KOPT-K1 (cell line): ENCODE results near the gene BEST2.

Source experiments
- H3K27ac ChIP-seq: fragments of 200-600 bp; sonication (generic); 2 replicates; pipeline ENCODE4 v1.5.1; 2016; ENCODE audit warnings: antibody characterized with exemption, mild to moderate bottlenecking, low read depth, low read length; ENCODE audit not compliant: poor library complexity, severe bottlenecking
- H3K36me3 ChIP-seq: fragments of 200-600 bp; sonication (generic); 2 replicates; pipeline ENCODE4 v1.5.1; 2017; ENCODE audit warnings: antibody characterized with exemption, mild to moderate bottlenecking, low read length, moderate library complexity; ENCODE audit not compliant: insufficient read depth
- H3K9me3 ChIP-seq: fragments of 200-600 bp; sonication (generic); 2 replicates; pipeline ENCODE4 v1.5.1; 2017; ENCODE audit warnings: antibody characterized with exemption, low read length, mild to moderate bottlenecking; ENCODE audit not compliant: insufficient read depth, poor library complexity, severe bottlenecking

The BEST2 gene

DNA sequence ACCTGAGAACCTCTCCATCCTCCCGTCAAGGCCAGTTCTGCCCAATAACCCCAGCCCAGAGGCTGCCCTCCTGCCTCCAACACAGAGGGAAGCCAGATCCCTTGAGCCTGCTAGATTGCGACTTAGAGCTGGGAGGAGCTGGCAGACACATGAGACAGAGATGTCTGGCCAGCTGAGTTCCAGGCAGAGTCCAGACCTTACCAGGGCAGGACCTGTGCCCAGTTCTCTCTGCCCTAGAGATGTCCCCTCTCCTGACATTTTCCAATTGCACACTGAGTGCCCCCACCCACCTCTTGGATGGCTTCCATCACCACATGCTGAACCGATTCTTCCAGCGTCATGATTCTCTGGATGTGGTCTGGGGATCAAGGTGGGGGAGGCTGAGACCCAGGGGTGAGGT, 20.7 kb downstream of the BEST2 start:
- H3K9me3 ChIP-seq: no peaks in the 10 kb centered on the region
- H3K36me3 ChIP-seq: no peaks in the 10 kb centered on the region
- H3K27ac ChIP-seq: no peak overlapping the region

DNA sequence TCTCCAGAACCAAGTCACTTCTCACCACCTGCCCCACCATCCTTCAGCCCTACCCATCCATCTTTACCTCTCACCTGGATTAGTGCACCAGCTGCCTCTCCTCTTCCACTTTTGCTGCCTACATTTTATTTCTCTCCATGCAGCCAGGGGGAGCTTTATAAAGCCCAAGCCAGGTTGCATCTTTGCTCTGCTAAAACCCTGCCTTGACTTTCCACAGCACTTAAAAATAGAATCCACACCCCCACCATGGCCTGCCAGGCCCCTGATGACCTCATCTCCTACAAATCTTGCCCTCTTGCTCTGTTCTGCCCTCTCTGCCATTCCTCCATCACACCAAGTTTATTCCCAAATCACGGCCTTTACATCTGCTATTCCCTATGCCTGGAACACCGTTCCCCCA, 22.0 kb downstream of the BEST2 start:
- H3K27ac ChIP-seq: no peak overlapping the region
- no peaks in the 10 kb centered on the region for H3K9me3 ChIP-seq

DNA sequence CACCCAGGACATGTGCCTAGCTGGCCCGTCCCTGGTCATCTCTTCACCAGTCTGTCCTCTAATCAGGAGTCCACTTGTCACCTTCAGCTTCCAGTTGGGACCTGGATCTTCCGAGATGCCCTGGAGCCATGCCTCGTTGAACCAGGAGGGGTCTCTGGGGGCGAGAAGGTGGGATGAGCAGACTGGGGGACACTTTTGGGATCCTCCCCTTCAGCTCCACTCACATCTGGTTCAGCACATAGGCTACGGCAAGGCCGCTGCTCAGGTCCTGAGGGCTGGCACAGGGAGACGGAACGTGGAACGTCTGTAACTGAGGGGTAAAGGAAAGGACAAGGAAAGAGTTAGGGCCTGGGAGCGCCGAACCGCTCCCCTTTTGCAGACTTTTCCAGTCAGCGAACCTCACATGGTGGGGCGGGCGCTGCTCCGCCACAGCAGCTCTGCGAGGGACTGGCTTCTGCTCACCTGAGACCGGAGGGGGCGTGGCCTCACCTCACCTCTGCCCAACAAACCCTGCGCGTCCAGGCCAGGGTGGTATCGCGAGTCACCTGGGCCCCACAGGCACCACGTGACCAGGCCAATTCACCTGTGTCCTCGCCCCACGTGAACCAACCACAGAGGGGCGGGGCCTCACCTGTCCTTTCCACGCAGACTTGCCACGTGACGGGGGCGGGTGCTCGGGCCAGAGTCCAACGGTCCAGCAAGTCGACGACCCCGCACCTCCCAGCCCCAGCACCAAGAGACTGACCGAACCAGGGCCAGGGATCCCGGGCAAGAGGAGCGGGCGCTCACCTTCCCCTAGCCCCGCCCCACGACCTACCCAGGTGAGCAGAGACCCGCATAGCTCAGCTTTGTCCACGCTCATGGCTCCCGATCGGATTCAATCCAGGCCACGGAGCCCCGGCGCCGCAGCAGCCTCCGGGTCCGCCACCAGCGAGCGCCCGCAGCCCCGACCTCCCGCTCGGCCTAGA, 23.3 kb downstream of the BEST2 start, which contains the start of gene HOOK2:
Gene HOOK2, minus strand, starts transcription at position 965 of the 968 bp plus-strand sequence. Its CDS starts 103 bp downstream, at position 862.
- H3K9me3 ChIP-seq: no peaks in the 10 kb centered on the region
- no peaks in the 10 kb centered on the region for H3K36me3 ChIP-seq
- peak within 1 kb of the TSS; percentile 33 for H3K27ac ChIP-seq

More for the DNA sequence above, 22.0 kb downstream of the BEST2 start:
- no peaks in the 10 kb centered on the region for H3K36me3 ChIP-seq

DNA sequence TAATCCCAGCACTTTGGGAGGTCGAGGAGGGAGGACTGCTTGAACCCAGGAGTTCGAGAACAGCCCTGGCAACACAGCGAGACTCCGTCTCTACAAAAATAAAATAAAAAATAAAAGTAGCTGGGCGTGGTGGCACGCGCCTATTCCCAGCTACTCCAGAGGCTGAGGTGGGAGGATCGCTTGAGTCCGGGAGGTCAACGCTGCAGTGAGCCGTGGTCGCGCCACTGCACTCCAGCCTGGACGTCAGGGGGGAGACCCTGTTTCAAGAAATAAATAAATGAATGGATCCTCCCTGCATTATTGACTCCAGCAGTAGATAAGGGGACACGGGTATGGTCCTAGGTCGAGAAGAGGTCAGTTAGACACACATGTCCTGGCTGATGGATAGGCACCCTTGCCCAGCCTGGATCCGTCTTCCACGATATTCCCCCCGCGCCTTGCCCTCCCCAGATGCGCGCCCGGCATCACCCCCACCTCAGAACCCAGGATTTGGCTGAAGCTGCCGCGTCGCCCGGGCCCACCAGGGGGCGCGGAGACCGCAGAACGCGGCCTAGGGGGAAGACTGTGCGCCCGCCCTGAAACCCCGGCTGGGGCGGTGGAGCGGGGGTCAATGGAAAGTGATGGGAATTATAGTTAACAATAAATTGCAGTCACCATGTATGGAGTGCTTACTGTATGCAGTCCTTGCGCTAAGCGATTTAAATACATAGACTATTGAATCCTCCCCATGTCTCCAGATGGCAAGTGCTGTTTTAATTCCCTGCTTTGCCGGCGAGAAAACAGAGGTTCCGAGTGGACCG, 25.8 kb downstream of the BEST2 start:
- Histone ChIP-seq H3K27ac (peak overlapping the region; percentile 82), H3K9me3 (no peaks in the 10 kb centered on the region), H3K36me3 (no peaks in the 10 kb centered on the region)

DNA sequence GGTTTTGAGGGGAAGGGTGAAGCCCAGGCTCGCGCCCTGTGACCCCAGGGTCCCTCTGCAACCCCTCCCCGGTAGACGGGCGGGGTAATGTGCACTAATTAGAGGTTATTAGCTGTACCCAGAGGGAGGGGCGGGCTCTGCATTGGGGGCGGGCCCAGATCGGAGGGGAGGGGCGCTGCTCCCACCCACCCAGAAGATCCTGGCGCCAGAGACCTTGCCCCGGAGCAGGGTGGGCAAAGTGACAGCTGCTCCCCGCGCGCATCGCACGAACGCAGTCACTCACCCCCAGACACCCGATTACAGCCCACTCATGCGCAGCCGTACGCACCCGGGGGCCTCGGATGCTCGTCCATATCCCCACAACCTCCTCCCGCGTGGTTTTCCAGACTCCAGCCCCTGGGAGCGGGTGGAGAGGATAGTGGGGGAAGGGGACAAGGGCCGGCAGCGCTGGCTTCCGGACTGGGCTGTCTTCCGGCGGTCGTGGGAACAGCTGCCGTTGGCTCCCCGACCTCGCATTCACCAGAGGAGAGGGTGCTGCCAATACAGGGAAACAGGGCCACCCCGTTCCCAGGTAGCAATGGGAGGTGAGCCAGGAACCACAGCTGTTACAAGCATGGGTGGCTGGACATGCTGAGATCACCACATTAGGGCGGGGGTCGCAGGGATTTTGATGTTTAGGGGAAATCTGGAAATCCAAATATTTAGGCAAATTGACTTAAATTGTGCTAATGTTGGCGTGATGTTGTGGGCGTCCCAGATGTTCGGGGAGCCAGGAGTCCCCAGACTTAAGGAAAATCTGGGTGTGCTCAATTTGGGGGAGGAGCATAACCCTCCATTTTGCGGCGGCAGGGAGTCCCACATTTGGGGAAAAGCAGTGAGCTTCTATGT, 26.7 kb downstream of the BEST2 start:
- H3K9me3 ChIP-seq: no peaks in the 10 kb centered on the region
- H3K36me3 ChIP-seq: no peaks in the 10 kb centered on the region
- peak overlapping the region; percentile 82 for H3K27ac ChIP-seq

DNA sequence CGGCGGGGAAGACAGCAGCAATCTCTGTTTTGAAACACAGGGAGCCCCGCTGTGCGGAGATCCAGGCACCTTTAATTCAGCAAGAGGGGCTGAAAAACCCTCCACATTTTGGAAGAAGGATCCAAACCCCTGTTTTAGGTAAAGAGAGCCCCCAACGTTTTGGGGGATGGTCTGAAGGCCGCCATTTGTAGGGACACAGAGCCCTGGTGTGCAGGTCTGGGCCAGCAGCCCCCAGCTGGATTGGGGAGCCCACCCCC, 27.2 kb downstream of the BEST2 start:
- peak overlapping the region; percentile 82 for H3K27ac ChIP-seq
- H3K9me3 ChIP-seq: no peaks in the 10 kb centered on the region
- no peaks in the 10 kb centered on the region for H3K36me3 ChIP-seq

DNA sequence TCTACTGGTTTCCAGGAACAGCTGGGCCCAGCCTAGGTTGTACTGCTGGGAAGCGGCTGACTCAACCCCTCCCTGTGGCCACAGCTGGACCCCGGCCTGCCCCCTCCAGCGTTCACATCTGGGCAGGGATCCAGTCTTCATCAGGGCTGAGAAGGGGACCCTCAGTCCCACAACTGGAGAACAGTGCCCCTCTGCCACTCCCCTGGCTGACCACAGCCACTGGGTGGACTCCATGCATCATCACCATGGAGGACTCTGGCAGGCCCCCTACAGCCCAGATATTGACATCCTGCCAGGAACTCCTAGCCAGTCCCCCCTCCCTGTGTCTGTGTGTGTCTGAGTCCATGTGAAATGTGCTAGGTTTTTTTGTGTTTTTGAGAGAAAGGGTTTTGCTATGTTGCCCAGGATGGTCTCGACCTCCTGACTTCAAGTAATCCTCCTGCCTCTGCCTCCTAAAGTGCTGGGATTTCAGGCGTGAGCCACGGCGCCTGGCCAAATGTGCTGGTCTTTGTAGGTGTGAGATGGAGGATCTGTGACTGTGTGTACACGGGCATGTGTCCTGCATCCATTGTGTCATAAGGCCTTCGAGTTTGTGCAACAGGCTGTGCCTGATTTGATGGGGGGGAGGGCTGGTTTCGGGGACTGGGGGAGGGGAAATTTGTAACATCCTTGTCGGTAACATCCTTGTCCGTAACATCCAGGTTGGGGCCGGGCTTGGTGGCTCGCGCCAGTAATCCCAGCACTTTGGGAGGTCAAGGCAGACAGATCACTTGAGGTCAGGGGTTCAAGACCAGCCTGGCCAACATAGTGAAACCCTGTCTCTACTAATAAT, 27.8 kb downstream of the BEST2 start:
- no peaks in the 10 kb centered on the region for H3K9me3 ChIP-seq
- no peaks in the 10 kb centered on the region for H3K36me3 ChIP-seq
- peak overlapping the region; percentile 82 for H3K27ac ChIP-seq

DNA sequence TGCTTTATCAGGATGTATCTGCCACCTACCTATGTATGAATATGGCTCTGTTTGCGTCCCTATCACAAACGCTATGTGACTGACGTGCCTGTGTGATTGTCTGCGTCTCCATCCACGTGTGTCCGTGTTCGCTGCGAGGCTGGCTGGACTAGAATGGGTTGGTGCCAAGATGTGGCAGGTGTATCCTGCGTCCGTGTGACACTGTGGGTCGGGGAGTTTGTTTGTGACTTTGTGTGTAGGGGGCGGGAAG, 30.5 kb downstream of the BEST2 start:
- Histone ChIP-seq H3K9me3 (no peaks in the 10 kb centered on the region), H3K36me3 (no peaks in the 10 kb centered on the region), H3K27ac (peak overlapping the region; percentile 99)

DNA sequence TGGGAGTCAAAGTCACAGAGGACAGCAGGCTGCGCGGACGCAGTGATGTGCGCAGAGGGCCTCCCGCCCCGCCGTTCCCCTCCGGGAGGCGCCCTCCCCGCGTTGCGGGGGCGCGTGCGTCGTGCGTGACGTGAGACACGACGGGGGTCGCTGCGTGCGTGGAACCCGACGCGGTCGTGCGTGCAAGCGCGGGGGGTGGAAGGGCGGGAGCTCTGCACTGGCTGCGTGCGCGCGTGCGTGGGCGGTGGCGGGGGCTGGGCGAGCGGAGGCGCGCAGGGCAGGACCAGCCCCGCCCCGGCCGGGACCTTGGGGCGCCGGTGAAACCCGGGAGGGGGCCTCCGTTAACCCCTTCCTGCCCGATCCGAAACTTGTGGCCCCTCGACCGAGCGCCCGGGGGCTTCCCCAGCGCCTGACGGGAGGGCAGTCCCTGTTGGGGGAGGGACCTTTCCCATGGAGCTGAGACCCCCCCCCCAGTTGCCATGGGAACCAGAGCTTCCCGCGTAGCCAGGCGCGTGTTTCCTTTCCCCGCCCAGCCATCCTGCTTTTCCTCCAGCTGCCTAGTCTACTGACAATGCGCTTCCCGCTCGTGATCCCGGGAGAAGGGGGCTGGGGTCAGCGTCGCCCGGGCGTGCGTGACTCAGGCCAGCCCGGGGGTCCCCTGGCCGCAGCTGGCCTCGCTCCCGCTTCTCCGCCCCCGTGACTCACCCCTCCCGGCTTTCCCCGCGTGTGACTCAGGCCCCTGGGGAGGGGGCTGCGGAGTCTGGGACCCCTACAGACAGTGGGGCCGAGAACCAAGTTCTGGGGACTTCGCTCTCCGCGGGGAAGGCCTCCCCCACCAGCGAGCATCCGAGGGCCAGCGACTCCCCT, 31.1 kb downstream of the BEST2 start:
- peak overlapping the region; percentile 99 for H3K27ac ChIP-seq
- H3K9me3 ChIP-seq: no peaks in the 10 kb centered on the region
- no peaks in the 10 kb centered on the region for H3K36me3 ChIP-seq

DNA sequence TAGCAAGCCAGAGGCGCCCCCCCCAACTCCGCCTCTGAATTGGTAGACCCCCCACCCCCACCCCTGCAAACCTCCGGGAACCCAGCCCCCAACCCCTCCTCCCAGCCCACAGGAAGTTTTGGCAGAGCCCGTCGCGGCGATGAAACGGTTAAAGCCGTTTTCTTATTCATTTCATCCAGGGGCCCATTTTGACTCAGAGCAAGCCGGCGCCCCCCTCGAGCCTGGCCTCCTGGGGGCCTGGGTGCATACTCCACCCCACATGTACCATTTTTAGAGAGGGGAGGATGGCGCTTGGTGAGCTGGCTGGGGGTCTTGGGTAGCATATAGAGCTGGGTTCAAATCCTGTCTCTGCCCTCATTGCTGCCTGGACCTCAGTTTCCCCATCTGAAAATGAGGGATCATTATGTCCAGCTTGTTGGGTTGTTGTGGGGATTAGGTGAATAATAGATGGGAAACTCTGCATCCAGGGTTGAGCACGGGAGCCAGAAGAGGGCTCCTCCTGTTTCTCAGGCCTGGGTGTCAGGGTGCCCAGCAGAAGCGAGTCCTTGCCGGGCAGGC, 31.8 kb downstream of the BEST2 start:
- peak overlapping the region; percentile 99 for H3K27ac ChIP-seq
- no peaks in the 10 kb centered on the region for H3K9me3 ChIP-seq
- no peaks in the 10 kb centered on the region for H3K36me3 ChIP-seq

DNA sequence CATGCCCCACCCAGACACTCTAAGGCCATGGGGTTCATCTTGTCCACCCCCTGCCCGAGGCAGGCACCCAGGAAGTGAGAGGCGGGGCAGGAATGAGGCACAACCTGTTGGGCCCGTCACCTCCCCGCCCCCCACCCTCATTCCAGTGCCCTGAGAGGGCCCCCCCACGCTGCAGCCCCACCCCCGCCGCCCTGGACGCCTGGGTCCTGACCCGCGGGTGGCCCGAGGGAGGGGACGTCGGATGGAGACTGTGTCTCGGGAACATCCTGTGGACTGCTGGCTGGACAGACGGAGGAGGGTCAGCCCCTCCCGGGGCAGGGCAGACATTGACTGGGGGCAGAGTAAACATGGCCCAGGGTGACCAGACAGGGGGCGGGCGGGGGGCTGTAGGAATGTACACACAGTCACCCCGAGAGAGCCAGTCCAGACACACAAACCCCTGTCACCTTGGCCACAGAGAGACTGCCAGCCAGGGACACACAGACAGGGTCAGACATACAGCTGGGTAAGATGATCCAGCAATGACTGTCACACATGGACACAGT, 32.3 kb downstream of the BEST2 start:
- Histone ChIP-seq H3K9me3 (no peaks in the 10 kb centered on the region), H3K27ac (peak overlapping the region; percentile 99), H3K36me3 (no peaks in the 10 kb centered on the region)

DNA sequence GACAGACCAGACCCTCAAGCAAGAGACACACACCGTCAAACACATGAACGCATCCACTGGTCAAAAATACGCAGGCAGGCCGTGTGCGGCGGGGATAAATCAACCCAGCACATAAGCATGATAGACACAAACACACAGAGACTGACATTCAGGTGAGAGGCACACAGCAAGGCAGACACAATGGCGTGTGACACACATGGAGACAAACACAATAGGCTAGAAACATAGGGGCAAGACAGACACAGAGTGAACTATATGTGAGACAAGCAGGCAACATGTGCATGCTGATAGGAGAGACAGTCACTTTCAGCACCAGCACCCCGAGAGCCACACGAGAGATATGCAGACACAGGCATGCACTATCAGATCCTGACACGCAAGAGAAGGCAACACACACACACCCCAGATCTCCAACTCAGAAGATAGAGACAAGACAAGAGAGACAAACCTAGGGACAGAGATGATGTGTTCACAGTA, 32.8 kb downstream of the BEST2 start:
- Histone ChIP-seq H3K9me3 (no peaks in the 10 kb centered on the region), H3K36me3 (no peaks in the 10 kb centered on the region), H3K27ac (peak overlapping the region; percentile 99)

DNA sequence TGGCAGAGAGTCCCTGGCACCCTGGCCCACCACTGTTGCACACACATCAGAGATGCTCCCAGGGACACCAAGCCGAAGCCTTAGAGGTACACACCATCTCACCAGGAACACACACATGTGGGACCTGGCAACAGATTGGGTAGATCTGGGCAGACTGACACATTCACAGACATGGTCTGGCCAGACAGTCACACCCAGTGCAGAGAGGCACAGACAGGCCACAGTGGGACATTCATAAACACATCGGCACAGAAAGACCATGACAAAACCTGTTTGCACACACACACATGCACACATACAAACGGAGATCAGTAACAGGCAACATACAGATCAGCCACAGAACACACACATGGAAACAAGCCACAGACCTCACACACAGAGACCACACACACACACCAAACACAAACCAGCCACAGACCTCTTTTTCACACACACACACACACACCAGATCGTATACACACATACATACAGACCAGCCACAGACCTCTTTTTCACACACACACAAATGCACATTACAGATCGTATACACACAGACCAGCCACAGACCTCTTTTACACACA, 33.4 kb downstream of the BEST2 start:
- peak overlapping the region; percentile 99 for H3K27ac ChIP-seq
- no peaks in the 10 kb centered on the region for H3K9me3 ChIP-seq
- no peaks in the 10 kb centered on the region for H3K36me3 ChIP-seq
